ENCODE measurements around the gene CARD11. TPM values are rescaled to one million over a fixed set of nuclear protein-coding genes. Genes with fewer than 3 reads are reported as not detected.

Gene CARD11
- total and polyA plus RNA-seq, 2 experiments from 2014 or later: 17.7 to 29.0 TPM

- H3K27ac Mint-ChIP-seq: no peak overlapping the region
- Histone ChIP-seq H3K79me2 (replicated peaks; ENCODE audit: insufficient read depth) (no peaks in the 10 kb centered on the region), H3K4me1 (ENCODE audit: insufficient read depth) (peaks cover 5% of the 10 kb centered on the region; the same call in 1 of the 2 replicates), H3F3A (replicated peaks; ENCODE audit: low read depth) (no peaks in the 10 kb centered on the region), H3K27me3 (ENCODE audit: insufficient read depth) (no peaks in the 10 kb centered on the region), H3K36me3 (ENCODE audit: insufficient read depth) (0 out of 2 replicates have a peak, but pooled peaks cover 4% of the 10 kb centered on the region), H3K4me2 (no peak overlapping the region), H3K27ac (ENCODE audit: low read depth) (no peak overlapping the region), H3K9me2 (ENCODE audit: insufficient read depth) (0 out of 2 replicates have a peak, but pooled peaks cover 3% of the 10 kb centered on the region), H2AFZ (no peak overlapping the region), H4K20me1 (replicated peaks; ENCODE audit: insufficient read depth) (no peaks in the 10 kb centered on the region), H3K4me3 (no peak overlapping the region)
- peaks cover 4% of the 10 kb centered on the region for H3K27me3 Mint-ChIP-seq (ENCODE audit: insufficient read depth, low read depth, poor library complexity)
- peaks cover 47% of the 10 kb centered on the region for H3K36me3 Mint-ChIP-seq (ENCODE audit: low read depth)
- H3K4me1 Mint-ChIP-seq: peaks cover 14% of the 10 kb centered on the region; the same call in 1 of the 3 replicates
- DNase-seq (ENCODE audit: low spot score): no peak
- no peak overlapping the region for H3K4me3 Mint-ChIP-seq
- ATAC-seq: no peak
- peaks cover 37% of the 10 kb centered on the region for H3K9me3 Mint-ChIP-seq
- TF ChIP-seq REST (IDR thresholded peaks at IDR 0.05; ENCODE audit: unreplicated experiment) (no peak), ZNF331 (CRISPR knock-in tag; IDR thresholded peaks at IDR 0.05; ENCODE audit: low read depth) (no peak)
Measured at GRCh38 chr7:2953099-2953498, 90.6 kb downstream of the CARD11 start.

GRCh38 chr7:2952316-2952715, 91.4 kb downstream of the CARD11 start:
- peaks cover 14% of the 10 kb centered on the region; the same call in 1 of the 3 replicates for H3K4me1 Mint-ChIP-seq
- peaks cover 47% of the 10 kb centered on the region for H3K36me3 Mint-ChIP-seq (ENCODE audit: low read depth)
- H3K4me3 ChIP-seq: no peak overlapping the region
- H3F3A ChIP-seq (replicated peaks; ENCODE audit: low read depth): no peaks in the 10 kb centered on the region
- no peak overlapping the region for H2AFZ ChIP-seq
- H3K79me2 ChIP-seq (replicated peaks; ENCODE audit: insufficient read depth): no peaks in the 10 kb centered on the region
- ATAC-seq (no peak), DNase-seq (ENCODE audit: low spot score) (no peak)
- no peak overlapping the region for H3K27ac ChIP-seq (ENCODE audit: low read depth)
- H4K20me1 ChIP-seq (replicated peaks; ENCODE audit: insufficient read depth): no peaks in the 10 kb centered on the region
- no peak for TF ChIP-seq CTCF (conservative IDR thresholded peaks at IDR 0.05; ENCODE audit: low read depth in 2 of 2)
- no peak for TF ChIP-seq CREB1 (CRISPR knock-in tag; IDR thresholded peaks at IDR 0.05; ENCODE audit: low read depth)
- no peak for TF ChIP-seq JUNB (IDR thresholded peaks at IDR 0.05; ENCODE audit: unreplicated experiment)
- TF ChIP-seq POLR2AphosphoS5 (IDR thresholded peaks at IDR 0.05; ENCODE audit: low read depth): no peak
- no peak for TF ChIP-seq EZH2phosphoT487 (IDR thresholded peaks at IDR 0.05; ENCODE audit: unreplicated experiment)
- H3K4me2 ChIP-seq: no peak overlapping the region
- 0 out of 2 replicates have a peak, but pooled peaks cover 4% of the 10 kb centered on the region for H3K36me3 ChIP-seq (ENCODE audit: insufficient read depth)
- no peak overlapping the region for H3K27ac Mint-ChIP-seq
- 0 out of 2 replicates have a peak, but pooled peaks cover 3% of the 10 kb centered on the region for H3K9me2 ChIP-seq (ENCODE audit: insufficient read depth)
- no peaks in the 10 kb centered on the region for H3K27me3 ChIP-seq (ENCODE audit: insufficient read depth)
- peaks cover 37% of the 10 kb centered on the region for H3K9me3 Mint-ChIP-seq
- peaks cover 4% of the 10 kb centered on the region for H3K27me3 Mint-ChIP-seq (ENCODE audit: insufficient read depth, low read depth, poor library complexity)
- H3K4me1 ChIP-seq (ENCODE audit: insufficient read depth): peaks cover 5% of the 10 kb centered on the region; the same call in 1 of the 2 replicates
- no peak overlapping the region for H3K4me3 Mint-ChIP-seq
